NCI-H146 treated with DMSO at 0.1 percent for 48 hours (cell line): Measurements from ENCODE around the gene IL20RB.

Experiments used
- DNase-seq: peaks from one replicate; lab custom pipeline; 2025; ENCODE audit not compliant: unreplicated experiment; lab: John Stamatoyannopoulos, UW

IL20RB gene

GRCh38 chr3:137026701-137027100, 68.9 kb downstream of the IL20RB start:
- no peak for DNase-seq

- DNase-seq = peak; percentile 79
Observed at GRCh38 chr3:137032465-137033120, 74.8 kb downstream of the IL20RB start.

GRCh38 chr3:137035631-137036030, 77.8 kb downstream of the IL20RB start:
- DNase-seq = no peak

- no peak for DNase-seq
Observed at GRCh38 chr3:137039570-137039969, 81.8 kb downstream of the IL20RB start.

GRCh38 chr3:137041251-137041650, 83.5 kb downstream of the IL20RB start:
- no peak for DNase-seq

GRCh38 chr3:137041686-137042085, 83.9 kb downstream of the IL20RB start:
- no peak for DNase-seq

- DNase-seq = no peak
Observed at GRCh38 chr3:137046747-137047146, 89.0 kb downstream of the IL20RB start.

GRCh38 chr3:137047240-137047639, 89.5 kb downstream of the IL20RB start:
- no peak for DNase-seq

GRCh38 chr3:137050281-137050680, 92.5 kb downstream of the IL20RB start:
- no peak for DNase-seq

GRCh38 chr3:137052298-137052697, 94.5 kb downstream of the IL20RB start:
- DNase-seq = no peak
